Tibial artery (tissue), 4 donors: ENCODE results near the gene RAB33A.
A peak's percentile ranks its signal among the peaks of the same experiment; 100 is the strongest.

Experiments used
- DNase-seq, 2 donors: peaks; one replicate each; pipeline ENCODE4 v3.0.0-alpha.2; 2019
- H3K27ac ChIP-seq, 2 donors: fragments of 200-600 bp; sonication (generic) in 1 of 2; 1 replicate in 1 of 2; 2 replicates in 1 of 2; pipeline ENCODE4 v1.5.1; 2018 to 2019; ENCODE audit warnings: mild to moderate bottlenecking in 1 of 2
- H3K27me3 ChIP-seq, 2 donors: fragments of 200-600 bp; sonication (generic) in 1 of 2; one replicate each; pipeline versions ENCODE4 v1.5.1 to v1.6.0; 2016 to 2019
- H3K36me3 ChIP-seq, 3 donors: fragments of 200-600 bp; sonication (generic) in 2 of 3; one replicate each; pipeline ENCODE4 v1.5.1; 2016 to 2019; ENCODE audit warnings: mild to moderate bottlenecking in 2 of 3
- H3K4me1 ChIP-seq, 4 donors: fragments of 200-600 bp; sonication (generic) in 2 of 4; 1 replicate in 3 of 4; 2 replicates in 1 of 4; pipeline ENCODE4 v1.5.1; 2016 to 2019
- H3K4me3 ChIP-seq, 2 donors: fragments of 200-600 bp; sonication (generic) in 1 of 2; 1 replicate in 1 of 2; 2 replicates in 1 of 2; pipeline ENCODE4 v1.5.1; 2018 to 2019; ENCODE audit warnings: mild to moderate bottlenecking in 2 of 2
- H3K9me3 ChIP-seq, 3 donors: fragments of 200-600 bp; sonication (generic) in 1 of 3; one replicate each; pipeline ENCODE4 v1.5.1; 2016 to 2019
- intact Hi-C: fragments of 100-400 bp; cut with DNase I; formaldehyde crosslinking; loops from one replicate; pipeline ENCODE4 v1.15.0; 2023; ENCODE audit warnings: low total_unique reads
- TF ChIP-seq, protein P1 (sequence below), 2 experiments: fragments of 200-600 bp in 1 of 2; fragments of 450-650 bp in 1 of 2; IDR thresholded peaks; one replicate each; pipeline ENCODE4 v1.5.1; 2017 to 2019; ENCODE audit warnings: antibody characterized with exemption in 2 of 2, mild to moderate bottlenecking in 1 of 2, moderate library complexity in 1 of 2

Gene RAB33A

DNA sequence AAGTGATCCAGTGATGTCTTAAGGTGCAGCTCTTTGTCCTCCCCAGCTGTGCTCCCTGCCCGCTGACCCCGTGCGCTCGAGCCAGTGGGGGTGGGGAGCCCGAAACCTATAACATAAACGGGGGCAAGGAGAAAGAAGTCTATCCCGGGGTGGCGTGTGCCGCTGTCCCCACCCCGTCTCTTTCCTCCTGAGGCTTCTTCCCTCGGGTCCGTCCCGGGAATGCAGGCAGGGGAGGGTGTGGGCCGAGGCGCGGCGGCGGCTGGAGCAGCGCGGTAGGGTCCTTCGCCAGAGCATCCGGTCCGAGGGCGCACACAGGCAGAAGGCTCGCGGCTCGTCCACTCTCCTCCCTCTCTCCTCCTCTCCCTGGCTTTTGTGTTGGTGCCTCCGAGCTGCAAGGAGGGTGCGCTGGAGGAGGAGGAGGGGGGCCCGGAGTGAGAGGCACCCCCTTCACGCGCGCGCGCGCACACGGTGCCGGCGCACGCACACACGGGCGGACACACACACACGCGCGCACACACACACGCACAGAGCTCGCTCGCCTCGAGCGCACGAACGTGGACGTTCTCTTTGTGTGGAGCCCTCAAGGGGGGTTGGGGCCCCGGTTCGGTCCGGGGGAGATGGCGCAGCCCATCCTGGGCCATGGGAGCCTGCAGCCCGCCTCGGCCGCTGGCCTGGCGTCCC is at the start of gene RAB33A:
RAB33A (plus strand) TSS at position 517 of the 681 bp plus-strand sequence; CDS start at position 618, 101 bp downstream.
- intact Hi-C loops, result no loop called here
- H3K27ac ChIP-seq, result peak within 1 kb of the TSS; percentile 83 to 84
- DNase-seq, result peak in 1 of 2 donors; percentile 65

DNA sequence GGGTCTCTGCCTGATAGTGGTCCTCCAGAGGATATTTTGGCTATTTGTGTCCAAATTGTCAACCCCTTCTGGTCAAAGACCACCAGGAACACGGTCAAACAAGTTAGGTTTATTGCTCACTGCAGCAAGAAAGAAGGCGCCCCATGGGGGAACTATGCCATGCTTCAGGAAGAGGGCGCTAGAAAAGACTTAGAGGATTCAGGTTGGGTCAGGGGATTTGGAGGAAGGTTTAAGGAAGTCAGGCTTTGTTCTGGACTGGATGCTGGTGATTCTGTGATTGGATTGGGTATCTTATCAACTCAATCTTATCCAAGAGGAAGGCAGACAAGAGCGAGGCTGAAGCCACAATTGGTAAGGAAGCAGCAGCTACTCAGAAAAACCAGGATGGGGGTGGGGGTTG is 47.2 kb upstream of the RAB33A start:
- H3K4me1 ChIP-seq, result peaks cover 0 to 23% (median 14%) of the 10 kb centered on the region in 4 donors
- no peak overlapping the region for H3K4me3 ChIP-seq
- H3K36me3 ChIP-seq, result peaks cover 0 to 12% (median 0%) of the 10 kb centered on the region in 3 donors
- intact Hi-C loops, result loop anchor here (5.0 kb wide), 1 partner anchor 42 kb away; no protein-coding TSS in a partner anchor
- peak overlapping the region; percentile 57 to 59 for H3K27ac ChIP-seq
- no peaks in the 10 kb centered on the region for H3K9me3 ChIP-seq
- TF ChIP-seq, protein P1, sequence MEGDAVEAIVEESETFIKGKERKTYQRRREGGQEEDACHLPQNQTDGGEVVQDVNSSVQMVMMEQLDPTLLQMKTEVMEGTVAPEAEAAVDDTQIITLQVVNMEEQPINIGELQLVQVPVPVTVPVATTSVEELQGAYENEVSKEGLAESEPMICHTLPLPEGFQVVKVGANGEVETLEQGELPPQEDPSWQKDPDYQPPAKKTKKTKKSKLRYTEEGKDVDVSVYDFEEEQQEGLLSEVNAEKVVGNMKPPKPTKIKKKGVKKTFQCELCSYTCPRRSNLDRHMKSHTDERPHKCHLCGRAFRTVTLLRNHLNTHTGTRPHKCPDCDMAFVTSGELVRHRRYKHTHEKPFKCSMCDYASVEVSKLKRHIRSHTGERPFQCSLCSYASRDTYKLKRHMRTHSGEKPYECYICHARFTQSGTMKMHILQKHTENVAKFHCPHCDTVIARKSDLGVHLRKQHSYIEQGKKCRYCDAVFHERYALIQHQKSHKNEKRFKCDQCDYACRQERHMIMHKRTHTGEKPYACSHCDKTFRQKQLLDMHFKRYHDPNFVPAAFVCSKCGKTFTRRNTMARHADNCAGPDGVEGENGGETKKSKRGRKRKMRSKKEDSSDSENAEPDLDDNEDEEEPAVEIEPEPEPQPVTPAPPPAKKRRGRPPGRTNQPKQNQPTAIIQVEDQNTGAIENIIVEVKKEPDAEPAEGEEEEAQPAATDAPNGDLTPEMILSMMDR (IDR thresholded peaks at IDR 0.05), result no peak
- H3K27me3 ChIP-seq, result no peaks in the 10 kb centered on the region
- DNase-seq, result no peak

More for the DNA sequence above, at the start of gene RAB33A:
- Histone ChIP-seq H3K4me1 (peaks cover 0 to 35% (median 9%) of the 10 kb centered on the region in 4 donors), H3K4me3 (peak within 1 kb of the TSS; percentile 48 to 59), H3K27me3 (no peaks in the 10 kb centered on the region), H3K36me3 (no peaks in the 10 kb centered on the region), H3K9me3 (no peaks in the 10 kb centered on the region)
- TF ChIP-seq, protein P1 (IDR thresholded peaks at IDR 0.05), result no peak

DNA sequence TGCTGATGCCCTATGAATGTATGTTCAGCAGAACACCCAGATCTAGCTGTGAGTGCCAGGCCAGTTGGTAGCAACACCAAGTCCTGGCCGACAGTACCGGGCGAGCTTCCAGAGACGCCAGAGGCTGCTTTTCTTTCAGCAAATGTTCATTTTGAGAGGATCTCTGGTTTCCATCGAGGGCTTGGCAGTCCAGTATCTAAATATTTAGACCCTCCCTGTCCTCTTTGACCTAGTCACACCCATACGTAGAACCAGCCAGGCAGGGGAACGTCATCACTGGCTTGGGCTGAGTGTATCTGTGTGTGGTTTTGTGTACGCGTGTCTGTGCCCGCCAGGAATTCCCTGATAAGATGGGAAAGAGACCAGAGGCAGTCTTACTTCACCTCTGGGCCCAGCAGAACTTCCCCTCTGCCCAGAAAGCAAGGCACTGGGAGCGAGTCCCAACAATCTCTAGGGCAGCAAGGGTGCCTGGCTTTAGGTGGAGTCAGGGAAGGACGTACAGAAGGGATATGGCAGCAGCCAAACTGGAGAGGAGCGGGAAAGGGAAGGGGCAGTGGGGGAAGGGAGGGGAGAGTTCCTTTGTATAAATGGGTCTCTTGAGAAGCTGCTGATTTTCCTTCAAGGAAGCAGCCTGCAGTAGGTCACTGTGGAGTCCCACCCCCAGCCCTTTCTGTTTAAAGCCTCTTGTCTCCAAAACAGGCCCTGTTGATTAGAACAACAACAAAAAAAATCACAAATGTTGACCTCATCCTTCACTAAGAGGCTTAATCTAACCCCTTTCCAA is 46.5 kb upstream of the RAB33A start:
- DNase-seq, result peak; percentile 76 to 79
- no peaks in the 10 kb centered on the region for H3K27me3 ChIP-seq
- TF ChIP-seq, protein P1 (IDR thresholded peaks at IDR 0.05), result no peak
- peak overlapping the region; percentile 57 to 59 for H3K27ac ChIP-seq
- H3K36me3 ChIP-seq, result peaks cover 0 to 19% (median 0%) of the 10 kb centered on the region in 3 donors
- no peaks in the 10 kb centered on the region for H3K9me3 ChIP-seq
- peaks cover 0 to 19% (median 11%) of the 10 kb centered on the region in 4 donors for H3K4me1 ChIP-seq
- H3K4me3 ChIP-seq, result no peak overlapping the region
- intact Hi-C loops, result no loop called here

DNA sequence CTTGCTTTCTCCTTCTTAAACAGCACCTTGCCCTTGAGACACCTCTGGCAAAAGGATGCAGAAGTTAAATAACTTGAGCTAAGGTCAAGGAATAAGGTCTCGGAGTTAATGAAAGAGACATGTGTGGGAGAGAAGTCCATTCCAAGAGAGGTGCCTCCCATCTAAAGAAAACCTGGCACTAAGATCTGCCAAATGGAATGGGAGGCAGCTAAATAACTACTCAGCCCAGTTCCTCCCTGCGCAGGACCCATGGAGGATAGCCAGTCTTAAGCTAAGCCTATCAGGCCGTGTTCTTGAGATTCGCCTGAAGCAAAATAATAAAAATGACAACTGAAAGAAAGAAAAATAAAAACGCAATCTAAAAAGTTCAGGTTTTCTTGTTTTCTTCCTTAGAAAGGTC is 40.8 kb upstream of the RAB33A start:
- no peaks in the 10 kb centered on the region for H3K27me3 ChIP-seq
- intact Hi-C loops, result no loop called here

DNA sequence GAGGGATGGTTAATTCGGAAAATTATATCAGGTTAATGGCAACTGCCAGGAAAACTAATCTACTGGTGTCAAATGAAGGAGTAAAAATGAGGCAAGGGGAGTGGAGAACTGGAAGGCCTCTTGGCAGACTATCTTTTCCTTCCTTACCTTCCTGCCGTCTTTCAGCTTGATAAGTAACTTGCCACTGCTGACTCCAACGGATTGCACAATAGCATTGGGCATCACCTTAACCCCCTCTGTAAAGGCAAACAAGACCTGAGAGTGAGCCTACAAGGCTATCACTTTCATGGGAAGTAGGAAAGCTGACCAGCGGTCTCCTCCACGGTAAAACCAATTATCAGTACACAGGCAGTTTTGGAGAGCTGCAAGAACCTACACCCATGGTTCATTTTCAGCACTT is 35.3 kb upstream of the RAB33A start:
- intact Hi-C loops, result no loop called here
- TF ChIP-seq, protein P1 (IDR thresholded peaks at IDR 0.05), result no peak
- no peak for DNase-seq
- Histone ChIP-seq H3K27ac (no peak overlapping the region), H3K27me3 (no peaks in the 10 kb centered on the region), H3K36me3 (peaks cover 8 to 68% (median 34%) of the 10 kb centered on the region in 3 donors), H3K9me3 (no peaks in the 10 kb centered on the region), H3K4me1 (no peaks in the 10 kb centered on the region), H3K4me3 (no peak overlapping the region)

More for the DNA sequence above, 40.8 kb upstream of the RAB33A start:
- H3K36me3 ChIP-seq, result peaks cover 0 to 59% (median 23%) of the 10 kb centered on the region in 3 donors
- no peaks in the 10 kb centered on the region for H3K9me3 ChIP-seq
- TF ChIP-seq, protein P1 (IDR thresholded peaks at IDR 0.05), result no peak
- no peaks in the 10 kb centered on the region for H3K4me1 ChIP-seq
- H3K4me3 ChIP-seq, result no peak overlapping the region
- no peak overlapping the region for H3K27ac ChIP-seq
- no peak for DNase-seq
